HG02759 (cell line): ENCODE results near the gene IFNL1.
"Not testable (repeated sequence)": the region's sequence is repeated elsewhere in the genome, so short reads cannot be mapped to it uniquely, and the experiment has no call there.

Experiments used
- ATAC-seq: cut with Tn5 transposase; IDR thresholded peaks from one replicate; pipeline ENCODE4 v1.9.1; 2021; ENCODE audit warnings: mild to moderate bottlenecking, moderate library complexity; ENCODE audit not compliant: unreplicated experiment

The IFNL1 gene

DNA sequence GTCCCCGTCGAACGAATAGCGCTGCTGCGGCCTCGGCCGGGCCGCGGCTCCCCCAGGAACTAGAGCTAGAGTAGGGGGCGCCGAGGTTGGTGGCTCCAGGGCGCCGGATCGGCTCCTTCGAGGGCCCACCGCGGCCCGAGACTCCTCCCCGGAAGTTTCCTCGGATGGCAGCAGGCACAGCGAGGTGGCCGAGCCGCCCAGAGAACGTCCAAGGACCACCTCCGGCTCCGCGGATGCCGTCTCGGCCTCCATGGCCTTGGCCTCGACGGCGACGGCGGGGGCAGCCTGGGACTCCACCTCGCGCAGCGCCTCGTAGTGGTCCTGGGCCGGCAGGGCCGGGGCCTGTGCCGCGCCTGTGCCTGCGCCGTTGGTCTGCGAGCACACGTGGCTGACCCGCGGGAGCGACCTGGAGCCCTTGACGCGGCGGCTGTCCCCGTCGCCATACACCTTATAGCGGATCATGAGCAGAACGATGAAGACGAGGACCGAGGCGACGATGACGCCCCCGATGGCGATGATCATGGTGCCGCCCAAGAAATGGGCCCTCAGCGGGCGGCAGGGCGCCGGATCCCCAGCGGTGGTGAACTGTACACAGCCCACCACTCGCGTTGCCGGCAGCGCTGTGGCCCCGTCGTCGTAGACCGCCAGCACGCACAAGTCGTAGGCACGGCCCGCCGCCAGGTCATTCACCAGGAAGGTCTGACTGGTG is 11.8 kb downstream of the IFNL1 start:
- ATAC-seq = no peak

DNA sequence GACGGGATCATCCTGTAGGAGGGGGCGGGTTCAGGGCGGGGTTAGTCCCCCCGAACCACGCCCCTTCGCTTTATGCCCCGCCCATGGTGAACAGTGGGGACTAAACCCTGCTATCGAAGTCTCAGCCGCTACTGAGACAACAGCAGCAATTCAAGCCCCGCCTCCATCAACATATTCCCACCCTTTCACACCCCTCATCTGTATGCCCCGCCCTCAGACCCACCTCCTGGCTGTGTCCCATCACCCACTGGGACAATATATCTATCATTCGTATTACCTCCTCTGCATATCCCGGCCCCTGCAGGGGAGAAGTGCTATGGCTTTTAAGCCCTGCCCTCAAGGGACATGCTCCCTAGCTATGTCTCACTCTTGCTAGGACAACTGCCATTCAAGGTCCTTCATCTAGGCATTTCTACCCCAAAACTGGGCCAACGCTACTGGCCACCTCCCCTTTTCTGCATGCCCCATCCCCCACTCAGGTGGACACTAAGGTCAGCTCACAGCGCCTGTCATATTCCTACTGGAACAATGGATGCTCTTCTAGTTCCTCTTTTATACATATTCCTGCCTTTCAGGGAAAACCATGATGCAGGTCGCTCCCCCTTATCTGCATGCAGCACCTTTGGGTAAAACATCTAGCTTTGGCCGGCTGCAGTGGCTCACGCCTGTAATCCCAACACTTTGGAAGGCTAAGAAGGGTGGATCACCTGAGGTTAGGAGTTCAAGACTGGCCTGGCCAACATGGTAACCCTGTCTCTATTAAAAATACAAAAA is 12.5 kb downstream of the IFNL1 start:
- ATAC-seq = no peak

GRCh38 chr19:39309305-39309670 is 13.1 kb downstream of the IFNL1 start:
- ATAC-seq = not testable (repeated sequence)

DNA sequence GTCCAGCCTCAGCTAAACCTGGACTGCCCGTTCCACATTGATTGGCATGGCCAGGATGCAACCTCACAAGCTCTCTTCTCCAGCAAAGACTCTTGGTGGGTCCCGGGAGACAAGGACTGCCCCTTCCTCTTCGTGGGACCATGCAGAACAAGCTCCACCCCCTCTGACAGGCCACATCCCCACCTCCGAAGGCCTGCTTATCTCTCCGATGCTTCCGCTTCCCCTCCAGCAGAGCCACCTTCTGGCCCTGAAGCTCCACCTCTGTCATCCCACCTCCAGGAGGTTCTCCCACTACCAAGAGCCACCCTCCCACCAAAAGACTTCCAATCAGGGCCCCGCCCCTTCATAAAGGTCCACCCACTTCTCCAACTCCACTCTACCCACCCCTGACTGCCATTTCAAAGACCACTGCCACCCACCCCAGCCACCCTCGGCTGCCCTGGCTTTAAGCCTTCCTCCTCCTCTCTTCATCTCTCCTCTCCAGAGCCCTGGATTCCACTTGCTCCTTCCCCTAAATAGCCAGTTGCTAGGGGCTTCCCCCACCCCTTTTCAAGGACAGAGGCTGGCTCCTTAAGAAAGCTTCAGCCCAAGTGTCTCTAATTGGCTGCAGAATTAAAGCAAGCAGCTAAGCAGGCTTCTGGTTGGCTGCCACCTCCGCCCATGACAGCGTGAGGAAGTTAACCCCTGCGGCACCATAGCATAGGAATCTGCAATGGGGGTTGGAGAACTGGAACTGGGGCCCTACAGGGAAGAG is 14.5 kb downstream of the IFNL1 start:
- ATAC-seq = no peak

- no peak for ATAC-seq
Measured at GRCh38 chr19:39314016-39314728, 18.0 kb downstream of the IFNL1 start.

GRCh38 chr19:39315933-39316332 is 19.7 kb downstream of the IFNL1 start:
- no peak for ATAC-seq

- ATAC-seq = no peak
Measured at GRCh38 chr19:39316627-39317321, 20.6 kb downstream of the IFNL1 start.

DNA sequence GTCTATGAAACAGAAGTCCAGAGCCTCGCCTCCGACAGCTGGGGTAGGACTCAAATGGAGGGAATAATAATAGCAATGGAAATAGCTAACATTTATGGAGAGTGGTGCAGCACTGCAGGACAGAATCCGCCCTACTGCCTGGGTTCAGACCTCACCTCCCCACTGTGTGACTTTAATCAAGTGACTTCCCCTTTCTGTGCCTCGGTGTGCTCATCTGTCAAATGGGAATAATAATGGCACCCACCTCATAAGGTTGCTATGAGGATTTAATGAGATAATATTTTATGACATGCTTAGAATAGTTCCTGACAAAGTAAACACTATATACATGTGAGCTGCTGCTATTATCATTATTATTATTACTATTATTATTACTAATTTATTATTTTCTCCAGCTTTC is 21.3 kb downstream of the IFNL1 start:
- ATAC-seq = no peak

DNA sequence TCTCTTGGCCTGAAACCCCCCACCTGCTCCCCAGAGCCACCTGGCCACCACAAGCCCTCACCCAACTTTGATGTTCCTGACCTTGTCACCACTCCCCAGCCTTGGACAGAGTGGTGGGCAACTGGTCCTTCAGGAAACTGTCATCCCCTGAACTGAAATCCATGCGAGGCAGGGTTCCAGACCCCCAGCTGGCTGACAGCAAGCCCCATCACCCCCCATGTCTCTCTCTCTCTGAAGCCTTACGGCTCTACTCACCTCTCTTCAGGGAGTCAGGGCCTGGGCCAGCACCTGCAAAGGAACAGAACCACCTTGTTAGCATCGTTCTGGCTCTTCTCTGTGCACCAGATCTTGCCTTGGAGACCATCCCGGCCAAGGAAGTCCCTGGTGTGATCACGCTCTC is 21.9 kb downstream of the IFNL1 start:
- no peak for ATAC-seq

GRCh38 chr19:39318690-39319089 is 22.5 kb downstream of the IFNL1 start:
- no peak for ATAC-seq

GRCh38 chr19:39319098-39319891 is 23.1 kb downstream of the IFNL1 start:
- ATAC-seq = no peak

DNA sequence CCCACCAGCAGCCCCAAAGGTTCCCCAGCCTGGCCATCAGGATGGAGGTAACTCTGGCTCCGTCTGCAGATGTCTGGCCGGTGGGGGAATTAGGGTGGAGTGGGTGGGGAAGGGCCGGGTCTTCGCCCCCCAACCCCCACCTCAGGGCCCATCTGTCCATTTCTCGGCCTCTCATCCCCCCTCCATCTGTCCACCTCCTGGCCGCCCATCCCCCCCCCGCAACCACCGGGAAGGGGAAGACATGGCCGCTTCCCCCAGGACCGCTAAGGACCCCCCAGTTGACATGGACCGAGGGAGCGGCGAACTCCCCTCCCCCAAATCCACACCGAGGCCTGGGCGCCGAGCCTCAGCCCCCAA is 23.7 kb downstream of the IFNL1 start:
- ATAC-seq = no peak

GRCh38 chr19:39321117-39321831 is 25.1 kb downstream of the IFNL1 start:
- ATAC-seq = no peak

- ATAC-seq = no peak
Measured at GRCh38 chr19:39321832-39322176, 25.6 kb downstream of the IFNL1 start.

GRCh38 chr19:39324242-39324842 is 28.1 kb downstream of the IFNL1 start:
- ATAC-seq = no peak

DNA sequence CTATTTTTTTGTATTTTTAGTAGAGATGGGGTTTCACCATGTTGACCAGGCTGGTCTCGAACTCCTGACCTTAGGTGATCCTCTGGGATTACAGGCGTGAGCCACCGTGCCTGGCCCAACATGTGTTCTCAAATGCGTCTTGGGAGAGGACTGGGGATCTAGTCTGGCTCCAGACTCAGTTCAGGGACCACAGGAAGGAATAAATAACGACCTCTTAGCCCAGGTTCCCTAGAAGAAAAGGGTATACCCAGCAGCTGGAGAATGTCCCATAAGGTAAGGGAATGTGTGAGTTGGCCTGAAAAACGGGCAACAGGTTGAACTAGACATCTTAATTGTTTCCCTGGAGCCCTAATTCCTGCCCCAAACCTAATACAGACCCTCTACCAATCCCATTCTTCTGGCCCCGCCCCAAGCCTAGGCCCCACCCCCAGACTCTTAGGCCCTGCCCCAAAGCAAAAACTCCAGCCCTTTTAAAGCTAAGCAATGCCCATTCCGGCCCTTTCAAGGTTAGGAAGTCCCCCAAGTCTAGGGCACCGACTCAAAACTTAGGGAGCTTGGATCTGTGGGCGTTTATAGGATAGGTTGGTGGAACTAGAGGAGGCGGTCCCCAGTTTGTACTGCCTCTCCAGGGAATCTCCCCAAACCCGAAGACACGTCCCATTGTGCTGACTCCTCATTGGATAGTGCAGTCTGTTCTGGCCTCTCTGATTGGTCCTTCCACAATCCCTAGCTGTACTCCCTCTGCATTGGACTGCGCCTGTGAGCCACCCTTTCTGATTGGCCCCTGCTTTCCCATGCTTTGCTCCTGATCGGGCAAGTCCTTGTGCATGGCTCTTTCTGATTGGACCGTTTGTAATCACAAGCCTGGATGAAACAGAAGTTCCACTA is 29.8 kb downstream of the IFNL1 start:
- ATAC-seq = no peak

DNA sequence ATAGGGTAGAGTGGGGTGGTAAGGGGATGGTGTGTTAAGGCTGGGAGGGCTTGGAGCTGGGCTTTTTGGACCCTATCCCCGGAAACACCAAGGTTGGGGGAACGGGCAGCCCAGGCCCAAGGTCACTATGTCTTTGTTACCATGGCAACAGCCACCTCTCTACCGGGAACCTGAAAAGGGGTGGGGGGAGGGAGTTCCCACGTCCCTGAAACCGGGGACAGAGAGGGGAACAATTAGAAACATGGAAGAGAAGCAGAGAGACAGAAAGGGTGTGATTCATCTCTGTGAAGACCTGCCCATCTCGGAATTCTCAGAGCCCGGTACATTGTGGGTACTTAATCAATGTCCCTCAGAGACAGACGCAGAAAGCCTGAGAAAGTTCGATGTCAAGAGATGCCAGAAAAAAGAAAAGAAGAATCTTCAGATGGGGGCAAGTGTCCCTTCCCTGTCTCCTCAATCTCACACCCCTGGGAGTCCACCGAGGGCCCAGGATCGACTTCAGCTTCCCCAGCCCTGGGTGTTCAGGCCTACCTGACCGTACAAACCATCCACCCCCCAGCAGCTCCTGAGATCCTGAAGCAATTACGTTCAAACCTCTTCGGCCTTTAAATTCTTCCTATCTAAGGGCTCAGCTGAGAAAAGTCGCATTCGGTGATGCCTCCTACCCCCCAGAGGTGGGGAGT is 31.3 kb downstream of the IFNL1 start:
- no peak for ATAC-seq
